ENCODE data around the gene CAD. TPM values are rescaled to one million over a fixed set of nuclear protein-coding genes. Genes with fewer than 3 reads are reported as not detected.
A peak's percentile ranks its signal among the peaks of the same experiment; 100 is the strongest.
"Not testable (repeated sequence)": the region's sequence is repeated elsewhere in the genome, so short reads cannot be mapped to it uniquely, and the experiment has no call there.

CAD gene
- total RNA-seq, 1 experiment from 2014 or later: 57.8 TPM

GRCh38 chr2:27189989-27190388 is 27.2 kb upstream of the CAD start:
- Histone ChIP-seq H3K4me1 (no peaks in the 10 kb centered on the region), H3K4me3 (no peak overlapping the region), H3K27ac (no peak overlapping the region), H3K36me3 (no peaks in the 10 kb centered on the region), H3K27me3 (peaks cover 17% of the 10 kb centered on the region; the same call in 1 of the 2 replicates), H3K9me3 (replicated peaks) (no peaks in the 10 kb centered on the region)
- no peak for DNase-seq

GRCh38 chr2:27191070-27191829 is 25.9 kb upstream of the CAD start:
- Histone ChIP-seq H3K4me1 (no peaks in the 10 kb centered on the region), H3K27ac (no peak overlapping the region), H3K27me3 (peaks cover 17% of the 10 kb centered on the region; the same call in 1 of the 2 replicates), H3K4me3 (no peak overlapping the region), H3K9me3 (replicated peaks) (no peaks in the 10 kb centered on the region), H3K36me3 (no peaks in the 10 kb centered on the region)
- peak; percentile 58 to 76 for DNase-seq

- Histone ChIP-seq H3K4me3 (no peak overlapping the region), H3K27me3 (0 out of 2 replicates have a peak, but pooled peaks cover 3% of the 10 kb centered on the region), H3K9me3 (replicated peaks) (no peaks in the 10 kb centered on the region), H3K4me1 (no peaks in the 10 kb centered on the region), H3K27ac (no peak overlapping the region), H3K36me3 (no peaks in the 10 kb centered on the region; the same call in 1 of the 2 replicates)
- no peak for DNase-seq
Observed at GRCh38 chr2:27194538-27195354, 22.4 kb upstream of the CAD start.

- DNase-seq; H3K4me3 ChIP-seq; H3K9me3 ChIP-seq (replicated peaks); H3K4me1 ChIP-seq; H3K27ac ChIP-seq; H3K36me3 ChIP-seq; H3K27me3 ChIP-seq: not testable (repeated sequence)
Observed at GRCh38 chr2:27195799-27196198, 21.4 kb upstream of the CAD start.

GRCh38 chr2:27198068-27198467 is 19.1 kb upstream of the CAD start:
- not testable (repeated sequence) for H3K4me1 ChIP-seq

GRCh38 chr2:27198627-27199026 is 18.5 kb upstream of the CAD start:
- Histone ChIP-seq H3K9me3 (replicated peaks) (no peaks in the 10 kb centered on the region), H3K4me3 (no peak overlapping the region), H3K27ac (no peak overlapping the region), H3K36me3 (peaks cover 19% of the 10 kb centered on the region), H3K27me3 (no peaks in the 10 kb centered on the region), H3K4me1 (no peaks in the 10 kb centered on the region)
- no peak for DNase-seq

More at GRCh38 chr2:27198068-27198467, 19.1 kb upstream of the CAD start:
- H3K9me3 ChIP-seq (replicated peaks); H3K27me3 ChIP-seq; H3K27ac ChIP-seq; H3K4me3 ChIP-seq; DNase-seq: not testable (repeated sequence)
- H3K36me3 ChIP-seq: peaks cover 15% of the 10 kb centered on the region

GRCh38 chr2:27199241-27199640 is 17.9 kb upstream of the CAD start:
- Histone ChIP-seq H3K4me3 (no peak overlapping the region), H3K27me3 (no peaks in the 10 kb centered on the region), H3K36me3 (peaks cover 25% of the 10 kb centered on the region), H3K27ac (no peak overlapping the region), H3K4me1 (no peaks in the 10 kb centered on the region), H3K9me3 (replicated peaks) (no peaks in the 10 kb centered on the region)
- DNase-seq: no peak

GRCh38 chr2:27201675-27202074 is 15.5 kb upstream of the CAD start:
- Histone ChIP-seq H3K27ac (no peak overlapping the region), H3K9me3 (replicated peaks) (no peaks in the 10 kb centered on the region), H3K27me3 (no peaks in the 10 kb centered on the region), H3K4me1 (no peaks in the 10 kb centered on the region), H3K36me3 (peaks cover 46% of the 10 kb centered on the region), H3K4me3 (no peak overlapping the region)
- DNase-seq: no peak

GRCh38 chr2:27202854-27203253 is 14.3 kb upstream of the CAD start:
- H3K4me1 ChIP-seq: no peaks in the 10 kb centered on the region
- H3K27me3 ChIP-seq: no peaks in the 10 kb centered on the region
- DNase-seq: no peak

GRCh38 chr2:27203741-27204140 is 13.4 kb upstream of the CAD start:
- Histone ChIP-seq H3K27me3 (no peaks in the 10 kb centered on the region), H3K4me1 (no peaks in the 10 kb centered on the region), H3K9me3 (replicated peaks) (no peaks in the 10 kb centered on the region), H3K27ac (no peak overlapping the region), H3K4me3 (no peak overlapping the region), H3K36me3 (peaks cover 63% of the 10 kb centered on the region)
- DNase-seq: no peak

More at GRCh38 chr2:27202854-27203253, 14.3 kb upstream of the CAD start:
- H3K27ac ChIP-seq: no peak overlapping the region
- H3K4me3 ChIP-seq: no peak overlapping the region
- H3K36me3 ChIP-seq: peaks cover 57% of the 10 kb centered on the region
- H3K9me3 ChIP-seq (replicated peaks): no peaks in the 10 kb centered on the region

- H3K36me3 ChIP-seq: peaks cover 63% of the 10 kb centered on the region
- H3K4me3 ChIP-seq: no peak overlapping the region
- H3K4me1 ChIP-seq: no peaks in the 10 kb centered on the region
- H3K27me3 ChIP-seq: no peaks in the 10 kb centered on the region
- no peak overlapping the region for H3K27ac ChIP-seq
- no peak for DNase-seq
- no peaks in the 10 kb centered on the region for H3K9me3 ChIP-seq (replicated peaks)
Observed at GRCh38 chr2:27204566-27204965, 12.6 kb upstream of the CAD start.

GRCh38 chr2:27205206-27205605 is 12.0 kb upstream of the CAD start:
- H3K4me3 ChIP-seq: no peak overlapping the region
- no peak overlapping the region for H3K27ac ChIP-seq
- no peaks in the 10 kb centered on the region for H3K4me1 ChIP-seq
- no peaks in the 10 kb centered on the region for H3K9me3 ChIP-seq (replicated peaks)
- peaks cover 63% of the 10 kb centered on the region for H3K36me3 ChIP-seq
- DNase-seq: no peak
- no peaks in the 10 kb centered on the region for H3K27me3 ChIP-seq

GRCh38 chr2:27206346-27206745 is 10.8 kb upstream of the CAD start:
- Histone ChIP-seq H3K27me3 (no peaks in the 10 kb centered on the region), H3K9me3 (replicated peaks) (no peaks in the 10 kb centered on the region), H3K4me3 (no peak overlapping the region), H3K27ac (no peak overlapping the region), H3K4me1 (no peaks in the 10 kb centered on the region), H3K36me3 (peaks cover 61% of the 10 kb centered on the region)
- DNase-seq: no peak

GRCh38 chr2:27208486-27209050 is 8.6 kb upstream of the CAD start:
- Histone ChIP-seq H3K4me3 (no peak overlapping the region), H3K27me3 (no peaks in the 10 kb centered on the region), H3K36me3 (peaks cover 45% of the 10 kb centered on the region), H3K9me3 (replicated peaks) (no peaks in the 10 kb centered on the region), H3K27ac (no peak overlapping the region), H3K4me1 (peaks cover 5% of the 10 kb centered on the region)
- DNase-seq: no peak

Measured in SJCRH30 (cell line).